ENCODE results near the gene PLEKHA7.

Gene PLEKHA7

DNA sequence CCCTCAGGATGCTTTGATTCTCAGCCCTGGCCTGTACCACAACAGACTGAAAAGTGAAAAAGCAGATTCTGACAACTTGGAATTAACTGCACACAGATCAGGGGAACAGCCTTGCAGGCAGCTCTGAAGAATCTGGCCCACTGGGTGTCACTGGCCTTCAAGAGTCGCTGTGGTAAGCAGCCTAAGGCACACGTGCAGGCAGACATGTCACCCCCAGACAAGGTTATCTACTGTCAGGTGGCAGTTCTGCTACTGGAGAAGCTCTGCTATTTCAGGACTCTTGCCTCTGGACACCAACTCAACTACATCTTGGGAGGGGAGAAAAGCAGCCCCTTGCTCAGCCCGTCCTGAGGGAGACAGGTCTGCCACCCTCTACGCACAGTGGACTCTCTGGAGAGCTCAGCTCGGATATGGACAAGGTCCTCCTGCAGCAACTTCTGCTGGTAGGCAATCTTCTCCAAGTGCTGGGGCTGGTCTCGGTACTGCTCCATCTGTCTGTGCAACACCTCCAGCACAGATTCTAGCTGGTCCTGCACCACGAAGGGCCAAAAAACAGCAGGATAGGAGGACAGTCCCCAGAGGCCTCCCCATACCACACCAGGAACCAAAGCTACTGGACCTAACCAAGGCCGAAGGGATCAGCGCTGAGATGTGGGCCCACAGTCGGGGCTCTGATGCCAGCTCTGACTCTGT, 212.8 kb downstream of the PLEKHA7 start:
- no peak for DNase-seq

DNA sequence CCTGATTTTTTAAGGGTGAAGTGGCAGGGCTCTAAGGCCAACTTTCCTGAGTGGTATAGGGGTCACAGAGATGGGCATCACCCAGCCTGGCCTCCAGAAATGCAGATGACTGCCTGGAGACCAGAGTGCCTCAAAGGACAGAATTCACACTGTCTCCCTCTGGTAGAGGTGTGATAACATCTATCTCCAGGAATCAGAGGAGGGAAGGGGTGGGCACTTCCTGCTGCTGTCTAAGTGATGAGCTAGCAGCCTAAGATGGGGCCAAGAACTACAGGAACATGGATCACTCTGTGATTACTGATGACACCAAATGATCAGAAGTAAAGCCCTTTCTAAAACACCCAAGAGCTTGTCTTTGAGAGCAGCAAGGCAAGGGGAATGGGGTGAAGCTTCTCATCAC, 213.8 kb downstream of the PLEKHA7 start:
- no peak for DNase-seq

DNA sequence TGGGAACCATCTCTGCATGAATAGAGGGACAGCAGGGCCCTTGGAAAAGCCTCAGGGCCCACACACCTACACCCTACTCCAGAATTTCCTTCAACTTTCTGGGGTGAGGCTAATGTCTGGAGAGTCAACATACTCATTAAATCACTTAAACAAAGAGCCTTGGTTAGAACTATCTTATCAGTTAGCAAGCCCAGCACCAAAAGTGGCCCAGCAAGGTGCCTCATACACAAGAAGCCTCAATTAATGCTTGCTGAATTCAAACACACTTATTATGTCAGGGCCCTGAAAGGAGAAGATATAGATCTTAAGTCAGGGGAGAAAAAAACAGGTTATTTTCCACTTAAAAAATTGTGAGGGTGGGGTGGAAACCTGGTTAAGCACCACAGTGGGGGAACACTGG, 214.3 kb downstream of the PLEKHA7 start:
- no peak for DNase-seq

DNA sequence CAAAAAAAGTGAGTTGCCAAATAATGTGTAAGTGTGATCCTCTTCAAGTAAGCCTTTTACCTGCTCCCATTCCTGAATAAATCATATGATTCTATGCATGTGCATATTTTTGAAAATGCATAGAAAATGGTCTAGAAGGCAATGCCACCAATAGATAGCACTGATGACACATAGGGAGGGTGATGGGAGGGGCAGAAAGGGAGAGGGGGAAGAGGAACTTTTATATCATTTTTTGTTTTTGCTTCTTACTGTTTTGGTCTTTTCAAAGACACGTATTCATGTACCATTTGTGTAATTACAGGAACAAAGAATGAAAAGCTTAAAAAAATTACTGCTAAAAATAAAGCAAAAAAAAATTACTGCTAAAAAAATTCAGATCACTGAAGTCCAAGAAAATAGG, 215.0 kb downstream of the PLEKHA7 start:
- DNase-seq: no peak

DNA sequence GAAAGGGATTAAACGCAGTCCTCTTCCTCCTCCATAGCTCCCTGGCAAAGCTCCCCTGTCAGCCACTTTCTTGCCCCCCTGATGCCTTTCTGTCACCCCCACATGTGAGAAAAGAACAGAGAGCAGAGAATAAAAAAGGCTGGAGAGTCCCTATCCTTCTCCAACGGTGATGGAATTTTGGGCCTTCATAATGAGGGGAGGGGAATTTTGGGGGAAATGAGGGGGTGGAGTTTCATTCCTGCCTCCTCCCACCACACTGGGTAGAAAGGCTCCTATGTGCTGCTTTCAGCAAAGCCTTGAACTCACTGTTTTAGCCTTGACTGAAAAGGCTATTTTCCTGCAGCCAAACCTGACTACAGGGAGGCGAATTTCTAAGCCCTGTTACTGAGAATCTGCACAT, 216.4 kb downstream of the PLEKHA7 start:
- no peak for DNase-seq

DNA sequence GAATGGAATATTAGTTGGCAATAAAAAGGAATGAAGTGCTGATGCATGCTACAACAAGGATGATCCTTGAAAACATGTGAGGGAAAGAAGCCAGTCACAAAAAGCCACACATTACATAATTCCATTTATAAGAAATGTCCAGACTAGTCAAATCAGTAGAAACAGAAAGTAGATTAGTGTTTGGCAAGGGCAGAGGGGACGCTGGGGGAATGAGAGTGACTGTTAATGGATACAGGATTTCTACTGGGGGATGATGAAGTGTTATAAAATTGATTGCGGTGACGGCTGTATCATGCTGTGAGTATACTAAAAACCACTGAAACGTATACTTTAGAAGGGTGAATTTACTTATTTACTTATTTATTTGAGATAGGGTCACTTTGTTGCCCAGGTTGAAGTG, 217.9 kb downstream of the PLEKHA7 start:
- DNase-seq: no peak

DNA sequence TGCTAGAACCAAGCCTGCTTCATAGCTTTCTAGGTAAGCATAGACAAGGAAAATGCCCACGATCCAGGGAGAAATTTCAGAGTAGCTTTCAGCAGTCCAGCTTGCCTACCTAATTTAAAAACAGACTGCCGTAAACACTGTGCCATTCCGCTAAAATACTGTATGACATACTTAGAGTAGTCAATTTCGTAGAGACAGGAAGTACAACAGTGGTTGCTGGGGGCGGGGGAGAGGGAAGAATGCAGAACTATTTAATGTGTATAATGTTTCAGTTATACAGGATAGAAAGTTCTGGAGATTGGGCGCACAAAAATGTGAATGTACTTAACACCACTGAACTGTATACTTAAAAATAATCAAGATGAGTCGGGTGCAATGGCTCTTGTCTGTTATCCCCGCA, 219.1 kb downstream of the PLEKHA7 start:
- DNase-seq: no peak

DNA sequence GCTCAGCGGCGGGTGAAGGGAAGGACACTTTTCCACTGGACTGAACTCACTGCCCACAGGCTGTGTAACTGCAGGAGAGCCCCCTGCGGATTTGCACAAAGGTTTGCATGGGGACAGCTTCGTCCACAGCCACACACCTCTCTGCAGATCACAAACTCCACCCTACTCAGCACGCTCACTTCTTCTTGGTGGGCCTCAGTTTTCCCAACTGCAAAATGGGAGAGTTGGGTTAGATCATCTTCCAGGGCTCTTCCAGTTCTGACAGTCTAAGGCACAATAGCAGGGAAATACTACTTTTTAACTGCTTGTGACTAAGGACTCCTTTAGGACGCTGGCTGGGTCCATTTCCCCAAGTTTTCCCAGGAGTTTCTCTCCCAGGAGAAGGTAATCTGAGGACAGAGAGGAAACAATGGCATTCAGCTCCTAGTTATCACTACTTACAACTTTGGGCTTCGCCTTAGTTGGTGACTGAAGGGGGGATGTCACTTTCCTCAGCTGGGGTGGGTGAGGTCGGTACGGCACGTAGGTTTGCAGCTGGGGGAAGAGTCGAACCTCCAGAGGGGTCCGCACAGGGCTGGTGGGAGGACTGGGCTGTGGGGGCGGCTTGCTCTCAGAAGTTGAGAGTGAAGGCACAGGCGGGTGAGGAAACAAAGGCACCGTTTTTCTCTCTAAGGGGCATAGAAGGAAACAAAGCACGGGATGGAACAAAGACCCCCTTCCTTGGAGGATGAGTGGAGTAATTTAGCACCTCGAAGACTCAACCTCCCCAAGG, 220.0 kb downstream of the PLEKHA7 start:
- no peak for DNase-seq

DNA sequence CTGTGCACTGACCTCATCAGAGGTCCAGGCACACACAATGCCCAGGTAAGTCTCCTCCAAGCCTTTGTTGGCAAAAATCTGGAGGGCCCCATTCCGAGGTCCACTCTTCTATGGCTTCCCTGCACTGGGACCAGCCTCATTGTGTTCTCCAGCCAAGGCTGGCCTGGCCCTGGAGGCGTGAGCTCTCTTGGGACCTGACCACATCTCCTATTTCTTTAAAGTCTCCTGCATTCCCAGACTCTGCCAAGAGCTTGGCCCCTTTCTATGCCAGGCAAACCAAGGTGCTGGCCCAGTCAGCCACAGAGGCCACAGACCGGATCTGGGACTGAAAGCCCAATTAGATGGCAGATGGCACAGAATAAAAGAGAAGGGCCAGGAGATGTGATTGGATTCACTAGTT, 220.7 kb downstream of the PLEKHA7 start:
- no peak for DNase-seq

DNA sequence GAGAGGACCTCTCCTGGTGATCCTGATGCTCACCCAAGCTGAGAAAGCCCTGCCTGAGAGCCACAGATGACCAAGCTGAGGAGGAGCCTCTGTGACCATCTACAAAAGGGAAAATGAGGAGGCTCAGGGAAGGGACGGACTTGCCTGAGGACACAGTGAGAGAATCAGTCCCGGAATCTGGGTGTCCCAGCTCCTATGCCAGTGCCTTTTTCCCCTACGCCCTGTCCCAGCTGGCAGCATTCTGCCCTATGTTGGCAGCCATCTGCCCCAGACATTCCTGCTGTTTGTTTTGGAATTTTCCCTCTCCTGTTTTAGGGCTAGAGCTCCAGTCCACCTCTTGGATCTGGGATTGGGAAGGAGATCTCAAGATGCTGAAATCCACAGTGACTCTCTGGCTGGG, 221.2 kb downstream of the PLEKHA7 start:
- no peak for DNase-seq

DNA sequence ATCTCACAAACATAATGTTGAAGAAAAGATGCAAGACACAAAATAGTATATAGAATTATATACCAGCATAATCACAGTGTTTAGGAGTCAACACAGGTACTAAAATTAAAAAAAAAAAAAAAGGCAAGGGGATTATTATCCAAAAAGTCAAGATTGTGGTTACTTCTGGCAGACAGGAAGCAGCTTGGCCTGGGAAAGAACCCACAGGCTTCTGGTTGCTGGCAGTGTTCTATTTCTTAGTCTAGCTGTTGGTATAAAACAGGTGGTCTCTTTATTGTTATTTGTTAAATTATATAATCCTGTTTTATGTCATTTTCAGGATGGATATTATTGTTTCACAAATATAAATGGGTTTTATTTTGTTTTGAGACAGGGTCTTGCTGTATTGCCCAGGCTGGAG, 221.8 kb downstream of the PLEKHA7 start:
- DNase-seq: no peak

DNA sequence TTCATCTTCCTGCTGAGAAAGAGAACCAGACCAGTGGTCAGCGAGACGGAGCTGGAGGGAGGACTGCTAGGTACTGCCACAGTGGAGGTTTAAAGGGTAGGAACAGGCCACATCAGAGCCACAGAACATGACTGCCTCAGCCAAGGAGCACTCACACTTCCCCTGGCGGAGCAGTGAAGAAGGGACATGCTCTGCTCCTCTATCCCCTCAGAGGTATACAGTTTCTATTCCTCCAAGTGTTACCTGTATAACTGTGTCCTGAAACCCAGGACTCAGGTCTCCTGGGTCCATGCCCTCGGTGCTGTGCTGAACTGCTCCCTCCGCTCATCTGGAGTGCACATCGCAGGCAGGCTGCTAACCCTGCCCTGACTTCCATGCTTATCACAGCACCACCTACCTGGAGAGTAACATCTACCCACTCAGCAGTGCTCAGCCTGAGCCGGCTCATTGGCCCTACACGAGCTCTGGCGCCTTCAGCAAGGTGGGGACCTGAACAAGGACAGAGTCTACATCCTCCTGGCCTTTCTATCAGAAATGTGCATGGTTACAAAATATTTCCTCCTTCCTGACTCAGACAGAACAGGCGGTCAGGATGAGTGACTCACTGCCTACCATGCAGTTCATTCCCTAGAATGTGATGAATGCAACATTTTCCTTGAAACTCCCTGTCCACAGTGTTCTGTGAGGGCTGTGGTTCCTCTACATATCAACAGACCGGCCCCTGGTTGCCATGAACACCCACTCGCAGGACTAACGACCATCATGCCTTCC, 222.8 kb downstream of the PLEKHA7 start:
- DNase-seq: no peak

DNA sequence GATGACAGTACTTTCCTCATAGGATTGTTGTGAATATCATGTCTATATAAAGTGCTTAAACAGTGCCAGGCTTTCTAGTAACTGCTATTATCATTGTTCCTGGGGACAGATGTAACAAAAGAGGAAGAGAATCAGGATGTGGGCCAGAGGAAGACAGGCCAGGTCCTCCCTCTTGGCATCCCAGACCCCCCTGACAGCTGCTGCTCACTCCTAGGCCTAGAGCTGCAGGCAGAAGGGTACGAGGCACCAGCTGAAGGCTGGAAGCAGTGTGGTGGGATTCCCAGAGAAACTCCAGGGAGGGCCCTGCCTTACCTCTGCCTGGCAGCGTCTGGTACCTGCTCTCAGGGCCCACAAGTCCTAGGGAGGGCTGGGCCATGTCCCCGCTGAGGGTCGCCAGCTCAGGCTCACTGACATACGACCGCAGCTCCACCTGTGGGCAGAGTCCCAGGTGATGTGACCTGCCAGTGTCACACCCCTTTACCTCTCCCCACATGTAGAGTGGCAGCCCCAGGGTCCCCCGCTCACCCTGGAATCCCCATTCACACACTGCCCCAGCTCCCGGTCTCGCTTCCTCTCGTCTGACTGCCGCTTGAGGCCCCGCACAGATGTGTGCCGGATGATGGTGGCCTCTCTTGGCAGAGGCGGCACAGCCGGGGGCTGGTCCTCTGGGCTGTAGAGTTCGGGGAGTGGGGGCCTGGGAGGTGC, 223.6 kb downstream of the PLEKHA7 start:
- no peak for DNase-seq

DNA sequence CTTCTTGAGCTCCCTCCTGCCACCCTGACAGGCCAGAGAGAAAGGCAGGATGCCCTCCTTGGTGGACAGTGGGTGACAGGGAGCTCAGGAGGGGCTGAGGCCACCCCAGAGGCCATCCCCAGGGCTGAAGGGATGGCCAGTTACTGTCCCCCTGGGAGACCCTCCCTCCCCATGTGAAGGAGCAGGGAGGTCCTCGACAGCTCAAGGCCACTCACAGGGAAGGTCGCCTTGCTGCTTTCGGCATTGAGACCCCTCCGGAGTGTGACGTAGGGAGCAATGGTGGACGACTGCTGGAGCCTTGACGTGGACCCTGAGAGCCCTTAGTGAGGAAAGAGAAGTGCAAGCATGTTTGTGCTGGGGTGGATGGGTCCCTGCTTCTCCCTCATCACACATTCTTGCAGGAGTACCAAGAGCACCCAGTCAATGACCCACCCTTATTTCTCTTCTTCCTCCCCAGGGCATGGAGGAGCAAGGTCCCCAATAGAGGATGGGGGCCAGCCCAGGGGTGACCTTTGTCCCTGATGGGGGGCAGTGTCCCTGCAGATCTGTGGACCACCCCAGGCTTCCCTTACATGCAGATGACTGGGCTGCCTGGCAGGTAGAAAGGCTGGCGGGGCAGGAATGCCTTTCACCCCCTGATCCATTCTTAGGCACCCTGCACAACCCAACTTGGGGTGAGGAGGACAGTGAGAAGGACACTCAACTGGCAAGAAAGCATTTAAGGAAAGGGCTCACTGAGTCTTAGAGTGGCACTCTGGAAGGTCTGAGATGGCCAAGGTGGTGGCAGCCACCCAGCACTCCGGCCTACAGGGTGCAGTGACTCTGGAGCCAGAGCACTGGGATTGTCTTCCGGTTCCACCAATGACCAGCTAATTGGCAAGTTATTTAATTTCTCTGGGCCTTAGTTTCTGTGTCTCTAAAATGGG, 224.4 kb downstream of the PLEKHA7 start:
- no peak for DNase-seq

DNA sequence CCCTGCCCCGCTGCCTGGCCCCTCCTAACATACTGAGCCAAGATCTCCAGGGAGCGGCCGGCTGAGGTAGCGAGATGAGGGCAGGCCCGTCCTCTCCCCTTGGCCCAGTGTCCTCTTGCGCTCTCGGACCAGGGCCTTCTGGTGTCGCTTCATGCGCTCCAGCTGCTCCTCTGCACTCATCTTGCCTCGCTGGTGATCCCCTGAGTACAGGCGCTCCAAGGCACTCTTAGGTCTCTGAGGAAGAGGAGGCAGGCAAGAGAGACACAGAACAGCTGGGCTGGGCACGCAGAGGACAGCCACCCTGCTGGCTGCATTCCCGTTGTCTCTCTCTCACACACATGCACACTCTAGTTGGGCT, 225.2 kb downstream of the PLEKHA7 start:
- no peak for DNase-seq

DNA sequence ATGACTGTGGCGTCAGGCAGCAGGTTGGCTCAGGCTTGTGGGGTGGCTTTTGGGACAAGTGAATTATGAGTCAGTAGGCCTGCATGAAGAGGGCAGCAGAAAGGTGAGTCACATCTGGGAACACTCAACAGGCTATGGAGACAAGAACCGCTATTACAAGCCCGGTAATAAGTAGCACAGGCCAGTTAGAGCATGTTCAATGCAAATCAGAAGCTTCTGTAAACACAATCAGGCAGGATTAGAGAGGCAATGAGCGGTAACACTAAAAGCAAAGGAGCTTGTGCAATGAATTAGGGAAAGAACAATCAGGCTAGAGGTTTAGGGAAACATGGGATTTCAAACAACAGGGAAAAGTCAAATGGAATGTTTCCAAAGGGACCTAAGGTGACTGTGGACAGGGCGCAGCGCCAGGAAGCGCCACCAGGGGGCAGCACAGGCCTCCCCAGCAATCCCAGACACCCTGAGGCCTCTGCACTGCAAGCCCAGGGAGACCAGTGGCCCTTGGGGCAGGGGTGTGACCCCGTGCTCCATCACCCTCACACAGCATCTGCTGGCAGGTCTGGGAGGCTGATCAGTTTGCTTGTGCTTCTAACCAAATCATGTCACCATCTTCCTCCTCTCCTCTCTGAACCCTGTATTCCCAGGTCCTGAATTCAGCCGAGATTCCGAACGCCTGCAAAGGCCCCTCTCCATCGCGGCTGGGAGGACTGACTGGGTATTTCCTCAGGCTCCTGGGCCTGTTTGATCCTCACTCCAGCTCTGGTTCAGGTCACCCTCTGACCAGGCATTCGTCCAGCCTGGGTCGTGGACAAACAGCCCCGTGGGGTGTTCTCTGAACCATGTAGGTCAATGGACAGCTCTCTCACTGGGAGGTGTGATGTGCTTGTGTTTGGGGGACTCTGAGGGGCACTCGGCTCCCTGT, 225.8 kb downstream of the PLEKHA7 start:
- DNase-seq: peak; percentile 74

DNA sequence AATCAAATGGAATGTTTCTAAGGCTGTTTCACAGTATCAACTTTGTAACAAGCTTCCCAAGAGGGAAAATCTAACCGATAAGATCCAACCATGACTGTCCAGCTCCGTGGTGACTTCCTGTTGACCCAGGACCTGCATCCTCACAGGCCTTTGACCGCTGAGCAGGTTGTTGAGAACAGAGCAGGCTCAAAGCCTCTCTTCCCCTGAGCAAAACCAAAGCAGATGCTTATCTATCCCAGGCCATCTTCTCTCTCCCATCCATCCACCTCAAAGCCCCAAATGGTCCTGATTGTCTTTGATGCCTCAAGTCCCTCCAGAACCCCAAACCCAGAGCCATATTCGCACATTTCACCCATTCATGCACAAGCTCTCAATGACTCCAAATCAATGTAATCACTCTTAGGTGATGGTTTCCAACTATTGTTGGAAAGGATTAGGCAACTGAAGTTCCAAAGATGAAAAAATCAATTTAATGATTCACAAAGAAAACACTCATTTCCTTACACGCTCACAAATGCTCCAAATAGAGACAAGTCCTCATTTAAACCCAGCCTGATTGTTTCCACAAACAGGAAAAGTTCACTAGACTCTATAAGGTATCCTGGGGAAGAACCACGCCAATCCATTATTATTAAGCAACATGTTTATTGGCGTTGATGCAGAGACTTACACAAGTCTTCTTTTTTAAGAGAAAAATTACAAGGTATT, 227.0 kb downstream of the PLEKHA7 start:
- DNase-seq: no peak

DNA sequence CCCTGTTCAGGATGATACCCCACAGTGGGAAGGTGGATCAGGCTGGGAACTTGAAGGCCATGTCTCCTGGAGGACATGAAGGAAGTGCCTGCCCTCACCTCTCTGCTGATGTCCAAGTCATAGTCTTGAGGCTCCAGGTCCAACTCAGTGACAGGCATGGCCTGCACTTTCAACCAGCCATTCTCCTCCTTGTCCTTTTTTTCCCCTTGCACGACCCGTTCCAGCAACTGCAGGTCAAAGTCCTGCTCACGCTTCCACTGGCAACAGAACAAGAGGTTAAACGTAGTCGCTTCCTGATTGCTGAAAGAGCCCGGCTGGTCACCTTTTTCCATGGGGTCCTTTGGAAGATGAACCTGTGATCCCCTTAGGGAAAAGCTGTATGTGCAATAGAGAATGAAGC, 228.1 kb downstream of the PLEKHA7 start:
- DNase-seq: no peak

DNA sequence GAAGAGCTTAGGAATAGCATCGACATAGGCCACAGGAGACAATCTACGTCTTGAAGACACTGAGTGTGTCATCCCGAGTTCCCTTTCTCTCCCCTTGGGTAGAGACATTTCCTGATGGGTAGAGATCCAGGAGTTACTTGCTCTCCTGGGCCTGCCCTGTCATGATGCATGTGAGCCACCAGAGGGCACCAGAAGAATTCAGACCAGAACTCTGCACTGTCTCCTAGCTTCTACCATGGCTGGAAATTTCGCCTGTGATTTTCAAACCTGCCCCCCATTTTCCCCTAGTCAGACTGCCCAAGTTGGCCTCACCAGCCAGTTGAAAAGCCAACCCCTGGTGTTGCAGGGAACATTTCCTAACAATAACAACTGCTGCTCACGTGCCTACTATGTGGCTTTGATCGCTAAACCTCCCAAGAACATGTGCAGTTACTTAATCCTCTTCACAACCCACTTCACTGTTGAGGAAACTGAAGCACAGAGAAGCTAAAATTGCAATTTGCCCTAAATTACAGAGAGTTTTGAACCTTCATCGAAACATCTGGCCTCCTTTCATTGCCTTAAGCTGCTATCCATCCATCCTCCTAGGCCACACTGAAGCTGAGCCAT, 228.6 kb downstream of the PLEKHA7 start:
- DNase-seq: peak; percentile 71

DNA sequence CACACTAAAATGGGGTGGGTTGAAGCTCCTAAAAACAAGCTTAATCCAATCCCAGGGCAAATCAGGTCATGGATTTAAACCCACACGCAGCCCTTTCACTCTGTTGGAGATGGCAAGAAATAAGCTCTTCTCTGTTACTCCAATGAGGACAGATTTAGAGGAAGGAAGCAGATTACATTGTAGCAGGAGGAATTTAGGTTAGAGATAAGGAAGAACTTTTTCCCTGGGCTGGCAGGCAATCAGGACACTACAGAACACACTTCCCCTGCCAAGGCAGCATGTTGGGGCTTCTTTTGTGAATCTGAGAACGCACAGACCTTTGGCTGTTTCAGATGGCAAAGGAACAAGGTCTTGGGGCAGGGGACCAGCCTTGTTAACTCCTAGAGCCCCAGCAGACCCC, 229.5 kb downstream of the PLEKHA7 start:
- DNase-seq: no peak
